HS-27A (cell line): ENCODE results near the gene CLPTM1L.
A peak's percentile ranks its signal among the peaks of the same experiment; 100 is the strongest.
"Not testable (repeated sequence)": the region's sequence is repeated elsewhere in the genome, so short reads cannot be mapped to it uniquely, and the experiment has no call there.

Source experiments
- DNase-seq: peaks from one replicate; pipeline ENCODE4 v3.0.0-alpha.2; 2012; ENCODE audit warnings: low read depth, missing footprints

Gene CLPTM1L

DNA sequence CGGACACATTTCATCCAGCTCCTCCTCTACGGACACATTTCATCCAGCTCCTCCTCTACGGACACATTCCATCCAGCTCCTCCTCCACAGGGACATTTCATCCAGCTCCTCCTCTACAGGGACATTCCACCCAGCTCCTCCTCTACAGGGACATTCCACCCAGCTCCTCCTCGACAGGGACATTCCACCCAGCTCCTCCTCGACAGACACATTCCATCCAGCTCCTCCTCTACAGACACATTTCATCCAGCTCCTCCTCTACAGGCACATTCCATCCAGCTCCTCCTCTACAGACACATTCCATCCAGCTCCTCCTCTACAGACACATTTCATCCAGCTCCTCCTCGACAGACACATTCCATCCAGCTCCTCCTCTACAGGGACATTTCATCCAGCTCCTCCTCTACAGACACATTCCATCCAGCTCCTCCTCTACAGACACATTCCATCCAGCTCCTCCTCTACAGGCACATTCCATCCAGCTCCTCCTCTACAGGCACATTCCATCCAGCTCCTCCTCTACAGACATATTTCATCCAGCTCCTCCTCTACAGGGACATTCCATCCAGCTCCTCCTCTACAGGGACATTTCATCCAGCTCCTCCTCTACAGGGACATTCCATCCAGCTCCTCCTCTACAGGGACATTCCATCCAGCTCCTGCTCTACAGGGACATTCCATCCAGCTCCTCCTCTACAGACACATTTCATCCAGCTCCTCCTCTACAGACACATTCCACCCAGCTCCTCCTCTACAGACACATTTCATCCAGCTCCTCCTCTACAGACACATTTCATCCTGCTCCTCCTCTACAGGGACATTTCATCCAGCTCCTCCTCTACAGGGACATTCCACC lies 17.8 kb downstream of the CLPTM1L start:
- DNase-seq = peak; percentile 29

DNA sequence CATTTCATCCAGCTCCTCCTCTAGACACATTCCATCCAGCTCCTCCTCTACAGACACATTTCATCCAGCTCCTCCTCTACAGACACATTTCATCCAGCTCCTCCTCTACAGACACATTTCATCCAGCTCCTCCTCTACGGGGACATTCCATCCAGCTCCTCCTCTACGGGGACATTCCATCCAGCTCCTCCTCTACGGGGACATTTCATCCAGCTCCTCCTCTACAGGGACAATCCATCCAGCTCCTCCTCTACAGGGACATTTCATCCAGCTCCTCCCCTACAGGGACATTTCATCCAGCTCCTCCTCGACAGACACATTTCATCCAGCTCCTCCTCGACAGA lies 18.4 kb downstream of the CLPTM1L start:
- DNase-seq = not testable (repeated sequence)

DNA sequence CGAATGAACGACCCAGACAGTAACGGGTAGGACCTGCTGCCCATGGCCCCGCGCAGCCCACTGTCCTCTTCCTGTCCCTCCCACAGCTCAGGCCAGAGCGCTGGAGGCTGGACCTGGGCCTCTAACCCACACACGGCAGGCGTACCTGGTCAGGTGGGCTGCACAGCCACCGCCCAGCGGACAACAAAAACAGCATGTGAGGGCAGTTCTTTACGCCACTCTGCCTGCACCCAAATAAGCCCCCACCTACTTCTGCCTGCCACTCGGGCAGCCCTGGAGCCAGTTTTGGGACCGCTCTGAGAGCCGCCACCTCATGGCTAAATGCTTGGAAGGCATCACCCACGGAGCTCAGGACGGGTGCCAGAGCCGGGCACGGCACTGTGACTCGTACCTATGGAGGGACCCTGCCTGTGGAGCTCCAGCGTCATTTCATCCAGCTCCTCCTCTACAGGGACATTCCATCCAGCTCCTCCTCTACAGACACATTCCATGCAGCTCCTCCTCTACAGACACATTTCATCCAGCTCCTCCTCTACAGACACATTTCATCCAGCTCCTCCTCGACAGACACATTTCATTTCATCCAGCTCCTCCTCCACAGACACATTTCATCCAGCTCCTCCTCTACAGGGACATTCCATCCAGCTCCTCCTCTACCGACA lies 18.9 kb downstream of the CLPTM1L start:
- no peak for DNase-seq

DNA sequence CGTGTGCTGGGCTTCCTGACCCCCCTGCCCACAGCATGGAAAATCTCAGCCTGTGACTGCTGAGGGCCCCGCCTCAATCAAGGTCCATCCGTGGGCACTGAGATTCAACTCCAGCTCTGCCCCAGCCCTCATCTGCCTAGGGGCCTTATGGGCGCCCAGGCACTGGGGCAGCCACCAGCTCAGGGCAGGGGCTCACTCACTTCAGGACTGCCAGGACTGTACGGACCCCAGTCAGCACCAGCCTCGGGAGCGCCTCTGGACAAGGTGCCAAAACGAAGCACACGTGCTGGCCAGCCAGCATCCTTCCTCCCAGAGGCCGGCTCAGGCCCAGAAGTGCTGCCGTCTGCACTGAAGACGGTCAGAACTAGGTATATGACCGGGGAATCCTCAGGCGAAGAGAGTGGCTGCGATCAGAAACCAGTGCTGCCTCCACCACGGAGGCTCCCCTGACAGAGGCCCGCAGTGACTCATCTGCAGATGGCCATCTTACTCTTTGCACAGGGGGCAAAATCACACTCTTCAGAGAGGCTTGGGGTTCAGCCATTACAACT lies 19.6 kb downstream of the CLPTM1L start:
- DNase-seq = no peak

DNA sequence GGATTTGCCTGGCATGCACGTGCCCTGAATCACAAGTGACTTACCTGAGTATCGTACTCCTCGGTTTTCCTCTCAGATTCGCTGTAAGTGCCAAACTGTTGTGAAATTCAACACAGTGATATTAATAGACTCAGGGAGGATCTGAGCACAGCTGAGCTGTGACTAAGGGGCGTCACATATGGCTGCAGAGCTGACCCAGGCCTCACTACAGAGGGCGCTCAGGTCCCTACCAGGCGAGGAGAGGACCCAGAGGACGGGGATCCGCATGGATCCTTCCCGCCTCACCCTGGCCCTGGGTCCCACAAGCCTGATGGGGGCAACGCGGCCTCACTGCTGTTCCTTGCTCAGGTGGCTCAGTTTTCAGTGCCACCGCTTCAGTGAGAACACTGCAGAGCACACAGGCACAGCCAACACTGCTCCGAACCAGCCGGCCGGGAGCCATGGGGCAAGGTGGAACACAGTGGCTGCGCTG lies 20.1 kb downstream of the CLPTM1L start:
- DNase-seq = no peak

DNA sequence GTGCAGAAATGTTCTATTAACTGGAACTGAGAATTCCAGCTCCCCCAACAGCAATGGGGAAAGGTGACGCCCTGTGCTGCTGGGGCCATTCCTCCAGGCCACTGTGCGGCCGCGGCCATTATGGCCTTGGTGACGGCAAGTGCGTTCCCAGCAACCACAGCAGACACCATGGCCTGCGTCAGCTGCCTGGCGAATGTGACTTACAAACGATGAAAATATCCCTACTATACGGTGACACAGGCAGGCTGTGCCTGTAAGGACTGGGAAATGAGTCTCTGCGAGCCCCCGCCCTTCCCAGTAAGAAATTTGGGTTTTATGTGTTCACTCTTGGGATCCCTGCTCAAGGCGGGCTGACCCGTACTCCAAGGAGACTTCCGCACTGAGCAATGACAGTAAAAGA lies 20.6 kb downstream of the CLPTM1L start:
- DNase-seq = no peak

DNA sequence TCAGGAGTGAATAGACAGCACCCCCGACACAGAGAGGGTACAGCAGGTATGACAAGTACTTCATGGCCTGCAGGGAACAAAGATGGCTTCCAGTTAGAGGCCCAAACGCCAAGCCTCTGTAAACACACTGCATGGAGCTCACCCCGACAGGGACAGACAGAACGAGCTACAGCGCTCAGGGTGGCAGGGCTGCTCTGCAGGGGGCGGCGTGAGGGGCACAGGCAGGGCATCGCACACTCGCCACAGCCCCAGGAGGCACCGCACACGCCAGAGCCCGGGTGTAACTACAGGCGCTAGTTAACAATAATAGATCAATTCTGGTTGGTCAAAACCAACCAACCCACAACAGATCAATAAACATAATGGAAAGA lies 21.1 kb downstream of the CLPTM1L start:
- no peak for DNase-seq

DNA sequence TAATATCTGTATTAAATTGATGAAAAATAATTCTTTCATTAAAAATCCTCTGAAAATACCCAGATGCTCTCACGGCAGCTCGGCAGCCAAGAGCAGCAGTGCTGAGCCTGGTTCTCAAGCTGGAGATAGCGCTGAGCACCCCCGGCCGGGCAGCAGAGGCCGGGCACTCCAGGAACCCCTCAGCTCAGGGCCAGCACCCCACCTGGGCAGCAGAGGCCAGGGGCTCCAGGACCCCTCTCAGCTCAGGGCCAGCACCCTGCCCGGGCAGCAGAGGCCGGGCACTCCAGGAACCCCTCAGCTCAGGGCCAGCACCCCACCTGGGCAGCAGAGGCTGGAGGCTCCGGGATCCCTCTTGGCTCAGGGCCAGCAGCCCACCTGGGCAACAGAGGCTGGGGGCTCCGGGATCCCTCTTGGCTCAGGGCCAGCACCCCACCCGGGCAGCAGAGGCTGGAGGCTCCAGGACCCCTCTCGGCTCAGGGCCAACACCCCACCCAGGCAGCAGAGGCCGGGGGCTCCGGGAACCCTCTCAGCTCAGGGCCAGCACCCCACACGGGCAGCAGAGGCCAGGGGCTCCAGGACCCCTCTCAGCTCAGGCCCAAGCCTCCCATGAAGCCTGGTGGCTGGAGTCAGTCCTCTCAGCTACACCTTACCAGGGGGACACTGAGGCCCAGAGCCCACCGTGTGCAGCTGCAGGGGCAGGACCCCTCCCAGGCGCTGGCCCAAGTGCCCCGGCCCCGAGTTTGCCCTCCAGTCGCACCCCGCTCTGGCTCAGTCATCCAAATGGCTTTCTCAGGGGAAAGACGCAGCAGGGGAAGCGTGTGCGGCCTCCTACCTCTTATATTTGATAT lies 21.7 kb downstream of the CLPTM1L start:
- DNase-seq = no peak

DNA sequence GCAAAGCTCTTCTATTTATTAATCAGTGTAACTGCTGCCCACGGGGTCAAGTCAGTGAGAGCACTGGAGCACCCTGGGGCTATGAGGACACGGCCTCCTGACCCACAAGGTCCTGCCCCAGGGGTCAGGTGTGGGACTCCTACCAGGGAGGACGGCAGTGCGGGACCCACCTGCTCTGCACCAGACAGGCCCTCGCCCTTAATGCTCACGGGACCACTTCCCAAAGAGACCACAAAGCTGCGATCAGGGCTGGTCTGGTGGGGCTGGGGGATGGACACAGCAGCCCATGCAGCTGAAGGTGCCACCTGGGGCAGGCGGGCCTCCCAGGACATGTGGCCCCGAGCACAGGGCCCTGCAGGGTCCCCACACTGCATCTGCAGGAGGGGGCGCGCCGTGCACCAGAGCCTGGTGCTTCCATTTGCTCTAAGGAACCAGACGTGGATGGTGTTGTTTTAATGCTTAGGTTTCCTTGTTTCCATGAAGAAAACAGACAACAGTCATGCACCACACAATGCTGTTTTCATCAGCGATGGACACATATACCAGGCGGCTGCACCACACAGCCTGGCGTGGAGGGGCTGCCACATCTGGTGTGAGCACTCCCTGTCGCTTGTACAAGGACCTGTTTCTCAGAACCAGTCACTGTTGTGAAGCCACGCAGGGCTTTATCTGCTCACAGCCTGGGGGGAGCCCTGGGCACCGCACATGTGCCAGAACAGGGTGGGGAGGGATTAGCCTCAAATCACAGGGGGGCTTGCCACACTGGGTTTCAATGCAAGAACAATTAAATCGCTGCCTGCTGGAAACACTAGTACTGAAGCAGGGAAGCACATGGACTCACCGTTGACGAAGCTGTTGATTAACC lies 22.6 kb downstream of the CLPTM1L start:
- no peak for DNase-seq

DNA sequence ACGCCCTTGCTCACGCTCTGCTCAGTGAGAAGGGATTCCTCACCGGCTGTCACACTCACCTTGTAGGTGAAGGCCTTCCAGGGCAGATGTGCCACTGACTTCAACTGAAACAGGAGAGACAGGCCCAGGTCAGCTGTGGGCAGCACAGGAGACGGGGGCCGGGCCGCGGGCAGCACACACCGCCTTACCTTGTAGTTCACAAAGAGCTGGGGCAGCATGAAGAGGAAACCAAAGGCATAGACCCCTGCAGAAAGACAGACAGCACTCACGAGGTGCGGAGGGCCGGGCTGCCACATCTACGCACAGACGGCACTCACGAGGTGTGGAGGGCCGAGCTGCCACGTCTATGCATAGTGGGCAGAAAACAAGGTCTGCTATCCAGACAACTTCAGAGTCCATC lies 23.3 kb downstream of the CLPTM1L start:
- no peak for DNase-seq

DNA sequence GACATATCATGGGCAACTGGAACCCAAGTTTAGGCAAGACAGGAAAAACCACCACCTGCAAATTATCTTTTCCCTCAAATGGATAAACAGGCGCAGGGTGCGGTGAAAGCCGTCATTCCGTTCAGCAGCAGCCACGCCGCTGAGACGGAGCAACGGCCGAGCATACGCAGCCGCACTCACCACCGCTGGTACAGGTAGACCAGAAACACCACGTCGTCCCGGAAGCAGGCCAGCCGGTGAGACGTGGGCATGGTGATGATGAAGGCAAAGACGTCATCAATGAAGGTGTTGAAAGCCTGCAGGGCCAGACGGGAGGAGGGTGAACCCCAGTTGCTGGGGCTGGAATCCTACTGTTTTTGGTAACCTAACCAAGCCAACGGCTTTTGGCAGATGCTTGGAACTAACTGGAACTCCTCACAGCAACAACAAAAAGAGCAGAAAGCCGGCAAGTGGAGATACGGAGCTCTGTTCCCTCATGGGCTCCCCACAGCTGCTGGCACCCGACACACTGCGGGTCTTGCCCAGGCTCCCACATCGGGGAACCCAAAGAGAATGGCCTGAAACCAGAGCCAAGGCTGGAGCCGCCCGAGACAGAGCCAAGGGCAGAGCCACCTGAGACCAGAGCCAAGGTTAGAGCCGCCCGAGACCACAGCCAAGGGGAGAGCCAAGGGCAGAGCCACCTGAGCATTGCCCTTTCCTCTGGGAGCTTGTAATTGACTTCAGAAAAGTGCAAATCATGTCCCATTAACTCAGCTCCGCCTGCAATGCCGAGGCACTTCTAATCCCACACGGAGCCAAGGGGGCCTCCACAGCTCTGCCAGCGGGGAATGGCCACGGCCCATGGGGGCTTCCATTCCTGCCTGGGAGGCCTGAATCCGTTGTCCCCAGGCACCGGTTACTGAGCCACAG lies 24.2 kb downstream of the CLPTM1L start:
- DNase-seq = no peak

DNA sequence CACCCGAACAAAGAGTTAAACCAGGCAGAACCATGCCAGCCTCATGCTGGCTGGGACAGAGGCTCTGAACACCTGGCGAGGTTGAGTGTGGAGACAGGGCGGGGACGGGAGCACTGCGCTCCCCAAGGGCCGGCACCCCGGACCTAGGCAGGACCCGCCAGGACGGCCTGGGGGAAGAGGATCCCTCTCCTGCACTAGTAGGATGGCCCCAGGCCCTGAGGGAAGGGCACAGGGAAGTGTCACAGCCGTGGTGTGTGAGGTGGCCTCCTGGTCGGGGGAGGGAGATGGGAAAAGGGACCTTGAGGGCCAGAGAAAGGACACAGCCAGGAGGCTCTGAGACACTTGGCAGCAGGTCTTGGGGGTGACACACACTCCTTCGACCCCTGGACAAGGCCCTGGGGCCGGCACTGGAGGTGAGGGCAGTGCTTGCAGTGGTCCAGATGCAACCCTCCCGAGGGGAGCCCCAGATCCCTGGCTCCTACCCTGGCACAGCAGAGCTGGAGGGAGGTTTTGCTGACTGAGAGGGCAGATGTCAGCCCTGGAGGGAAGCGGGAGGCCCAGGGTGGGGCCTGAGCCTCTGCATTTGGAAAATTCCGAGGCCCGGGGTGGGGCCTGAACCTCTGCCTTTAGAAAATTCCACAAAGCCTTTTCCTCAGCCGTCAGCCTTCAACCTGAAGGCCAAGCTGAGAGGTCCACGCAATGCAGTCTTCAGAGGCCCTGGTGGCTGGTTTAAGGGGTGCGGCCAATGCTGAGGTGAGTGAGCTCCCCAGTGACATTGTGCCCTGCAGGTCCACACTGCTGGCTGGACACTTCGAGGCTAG lies 25.3 kb downstream of the CLPTM1L start:
- no peak for DNase-seq

DNA sequence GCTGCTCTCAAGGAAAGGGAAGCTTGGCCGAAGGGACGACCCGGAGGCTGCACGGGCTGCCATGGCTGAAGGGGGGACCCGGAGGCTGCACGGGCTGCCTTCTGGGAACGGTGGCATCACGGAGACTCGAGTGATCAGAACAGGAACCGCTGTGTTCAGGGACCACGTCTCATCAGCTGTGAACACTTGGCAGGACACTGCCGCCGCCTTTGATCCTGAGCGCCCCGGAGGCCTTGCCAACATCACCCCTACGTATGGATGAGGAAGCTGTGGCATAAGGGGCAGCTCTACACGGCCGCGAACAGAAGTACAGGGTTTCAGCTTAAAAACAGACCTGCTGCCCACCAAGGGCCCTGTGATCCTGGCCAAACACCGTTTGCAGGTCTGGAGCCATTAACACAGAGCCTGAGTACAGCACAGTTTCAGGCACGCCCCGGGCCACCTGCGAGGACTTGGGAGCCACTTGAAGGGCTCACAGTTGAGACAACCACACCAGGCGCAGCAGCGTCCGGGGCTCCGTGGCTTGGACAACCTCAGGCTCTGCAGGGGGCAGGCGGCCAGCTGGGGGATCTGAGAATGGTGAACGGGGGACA lies 26.1 kb downstream of the CLPTM1L start:
- no peak for DNase-seq

DNA sequence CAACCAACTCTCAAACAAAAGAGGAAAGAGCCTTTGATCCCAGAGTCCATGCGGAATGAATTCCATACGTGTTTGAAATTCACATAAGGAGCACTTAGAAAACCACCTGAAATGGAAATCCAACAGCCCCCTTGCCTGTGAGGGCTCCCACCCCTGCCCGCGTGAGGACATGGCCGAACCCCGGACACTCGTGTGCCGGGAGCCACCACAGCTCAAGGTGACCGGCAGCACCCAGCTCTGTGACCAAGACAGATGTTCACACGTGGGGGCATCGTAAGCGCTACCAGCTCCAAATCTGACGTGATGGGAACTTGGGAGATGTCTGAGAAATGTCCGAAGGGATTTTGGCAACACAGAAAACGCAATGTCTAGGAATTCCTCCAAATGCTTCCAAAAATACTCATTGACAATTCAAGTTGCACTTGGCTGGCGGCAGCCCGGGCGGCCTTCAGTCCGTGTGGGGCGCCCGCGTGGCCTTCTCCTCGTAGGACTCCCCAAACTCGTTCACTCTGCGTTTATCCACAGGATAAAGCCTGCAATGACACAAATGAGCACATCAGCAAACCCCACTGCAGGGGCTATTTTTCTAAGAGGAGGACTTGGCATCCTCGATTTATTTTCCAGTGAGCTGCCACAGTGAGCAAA lies 26.9 kb downstream of the CLPTM1L start:
- DNase-seq = no peak

DNA sequence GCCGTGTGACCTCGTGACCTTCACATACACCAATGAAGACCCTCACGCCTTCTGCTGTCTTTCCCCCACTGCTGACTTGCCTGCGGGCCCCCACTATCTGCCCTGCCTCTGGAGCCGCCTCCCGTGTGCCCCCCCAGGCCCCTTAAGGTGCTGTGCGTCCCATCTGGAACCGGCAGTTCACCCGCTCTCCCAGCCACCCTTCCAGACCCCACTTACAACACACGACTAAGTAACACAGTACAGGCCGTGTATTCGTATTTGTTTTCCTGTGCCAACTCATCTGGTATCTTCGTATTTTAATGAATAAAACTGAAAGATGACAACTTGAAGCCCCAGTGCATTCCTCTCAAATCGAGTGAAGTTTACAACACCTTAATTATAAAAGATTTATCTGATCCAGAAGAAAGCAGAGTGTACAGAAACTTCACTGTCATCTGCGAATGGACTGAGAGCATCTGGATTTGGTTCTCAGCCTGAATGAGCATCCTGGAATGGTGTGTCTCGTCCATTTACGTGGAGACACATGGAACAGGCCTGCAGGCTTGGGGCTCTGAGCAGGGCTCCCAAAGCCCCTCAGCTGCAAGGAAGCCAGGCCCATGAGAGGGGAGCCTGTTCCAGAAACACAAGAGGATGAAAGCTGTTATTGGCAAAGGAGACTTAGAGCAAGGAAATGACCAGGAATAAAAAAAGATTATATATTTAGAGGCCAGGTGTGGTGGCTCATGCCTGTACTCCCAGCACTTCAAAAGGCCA lies 28.1 kb downstream of the CLPTM1L start:
- DNase-seq = no peak

DNA sequence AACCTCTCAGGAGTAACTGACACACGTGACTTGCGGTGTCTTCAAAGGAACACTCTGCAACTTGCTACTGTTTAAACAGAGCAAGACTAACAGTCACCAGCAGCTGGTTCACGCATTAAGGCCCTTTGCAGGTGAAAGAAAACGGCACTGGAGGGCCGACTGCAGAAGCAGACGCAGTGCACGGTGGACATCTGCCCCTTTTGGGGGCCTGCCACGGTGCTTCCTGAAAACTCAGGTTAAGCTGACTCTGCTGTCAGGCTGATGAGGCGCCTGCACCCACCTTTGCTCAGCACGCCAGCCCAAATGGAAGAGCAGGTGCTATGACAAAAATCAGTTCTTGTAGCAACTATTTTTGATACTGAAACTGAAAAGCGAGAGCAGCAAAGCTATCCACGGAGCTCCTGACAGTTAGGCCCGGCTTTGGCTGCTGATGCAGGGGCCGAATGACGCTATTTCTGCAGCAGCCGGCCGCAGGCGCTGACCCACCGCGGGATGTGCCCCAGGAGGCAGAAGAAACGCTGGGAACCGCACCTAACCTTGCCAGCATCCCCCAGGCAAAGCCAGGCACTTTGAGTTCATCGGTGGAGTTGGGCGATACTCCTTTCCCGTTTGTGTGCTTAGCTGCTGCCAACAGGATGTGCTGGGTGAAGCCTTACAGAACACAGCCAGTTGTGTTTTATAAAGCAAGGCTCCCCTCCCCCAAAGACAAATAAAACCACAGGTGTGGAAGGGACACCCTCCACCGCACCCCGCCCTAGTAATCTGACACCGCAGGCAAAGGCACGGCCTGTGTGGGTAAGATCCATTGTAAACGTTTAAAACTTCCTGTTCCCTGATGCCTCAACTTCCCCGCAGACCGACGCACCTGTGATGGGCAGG lies 29.0 kb downstream of the CLPTM1L start:
- no peak for DNase-seq
